ENCODE measurements around the gene CCDC157.
A peak's percentile ranks its signal among the peaks of the same experiment; 100 is the strongest.

CCDC157 gene

DNA sequence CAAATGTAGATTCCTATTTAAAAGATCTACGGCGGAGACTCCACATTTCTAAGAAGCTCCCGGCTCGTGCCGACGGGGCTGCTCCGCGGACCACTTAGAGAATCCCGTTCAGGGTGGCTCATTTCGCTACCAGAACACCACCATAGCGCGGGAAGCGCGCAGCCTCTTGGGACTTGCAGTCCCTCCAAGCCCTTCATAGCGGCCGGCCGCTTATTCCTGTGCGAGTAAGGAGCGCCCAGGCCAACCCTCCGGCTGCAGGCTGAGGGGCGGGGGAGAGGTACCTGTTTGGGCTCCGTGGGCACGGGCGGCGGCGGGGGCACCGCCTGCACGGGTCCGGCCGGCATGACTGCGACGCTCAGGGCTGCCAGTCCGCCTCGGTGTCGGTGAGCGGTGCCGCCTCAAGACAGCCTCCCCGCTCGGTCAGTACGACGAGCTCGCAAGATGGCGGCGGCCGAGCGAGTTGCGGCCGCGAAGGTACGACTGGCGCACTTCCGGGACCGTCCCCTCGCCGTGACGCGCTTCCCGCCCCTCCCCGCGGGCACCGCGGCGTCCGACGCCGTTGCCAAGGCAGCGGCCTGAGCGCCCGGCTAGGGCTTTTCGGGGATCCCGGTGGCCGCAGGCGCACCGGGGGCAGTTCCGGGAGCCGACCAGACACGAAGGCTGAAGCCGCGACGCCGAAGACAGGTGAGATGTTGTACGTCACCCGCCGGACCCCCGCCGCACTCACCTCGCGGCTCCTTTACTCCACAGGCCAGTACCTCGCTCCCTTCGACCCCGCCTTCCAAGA is at the start of gene CCDC157, which contains the start of gene SF3A1 (continued):
- TF ChIP-seq HOXA7 (CRISPR knock-in tag; IDR thresholded peaks at IDR 0.05; ENCODE audit: borderline replicate concordance) (no peak), KLF7 (tag by site-specific recombination; IDR thresholded peaks at IDR 0.05; ENCODE audit: borderline replicate concordance) (0 out of 2 replicates have a peak, but pooled peaks have one; percentile 18), ZBTB21 (tag by site-specific recombination; IDR thresholded peaks at IDR 0.05) (peak; percentile 86), ZNF23 (tag by site-specific recombination; IDR thresholded peaks at IDR 0.05; ENCODE audit: borderline replicate concordance) (no peak)

GRCh38 chr22:30307041-30307574 is 49.7 kb upstream of the CCDC157 start:
- H3K4me1 ChIP-seq (ENCODE audit: control insufficient read depth, insufficient read depth, low read length): no peaks in the 10 kb centered on the region
- TF ChIP-seq SETDB1 (IDR thresholded peaks at IDR 0.05; ENCODE audit: insufficient read length, low read length) (no peak), GLI4 (tag by site-specific recombination; IDR thresholded peaks at IDR 0.05) (no peak), ZNF221 (tag by site-specific recombination; IDR thresholded peaks at IDR 0.05; ENCODE audit: borderline replicate concordance) (no peak), ZNF660 (tag by site-specific recombination; IDR thresholded peaks at IDR 0.05) (no peak), ZNF138 (tag by site-specific recombination; IDR thresholded peaks at IDR 0.05; ENCODE audit: borderline replicate concordance) (no peak), GLIS1 (tag by site-specific recombination; IDR thresholded peaks at IDR 0.05) (no peak), PBX3 (CRISPR knock-in tag; IDR thresholded peaks at IDR 0.05) (no peak), ZNF645 (tag by site-specific recombination; IDR thresholded peaks at IDR 0.05) (no peak), ZNF426 (tag by site-specific recombination; IDR thresholded peaks at IDR 0.05) (no peak), ZNF112 (tag by site-specific recombination; IDR thresholded peaks at IDR 0.05) (no peak), ZNF423 (tag by site-specific recombination; IDR thresholded peaks at IDR 0.05) (no peak)
- TF ChIP-seq, protein P1, sequence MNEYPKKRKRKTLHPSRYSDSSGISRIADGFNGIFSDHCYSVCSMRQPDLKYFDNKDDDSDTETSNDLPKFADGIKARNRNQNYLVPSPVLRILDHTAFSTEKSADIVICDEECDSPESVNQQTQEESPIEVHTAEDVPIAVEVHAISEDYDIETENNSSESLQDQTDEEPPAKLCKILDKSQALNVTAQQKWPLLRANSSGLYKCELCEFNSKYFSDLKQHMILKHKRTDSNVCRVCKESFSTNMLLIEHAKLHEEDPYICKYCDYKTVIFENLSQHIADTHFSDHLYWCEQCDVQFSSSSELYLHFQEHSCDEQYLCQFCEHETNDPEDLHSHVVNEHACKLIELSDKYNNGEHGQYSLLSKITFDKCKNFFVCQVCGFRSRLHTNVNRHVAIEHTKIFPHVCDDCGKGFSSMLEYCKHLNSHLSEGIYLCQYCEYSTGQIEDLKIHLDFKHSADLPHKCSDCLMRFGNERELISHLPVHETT (tag by site-specific recombination; IDR thresholded peaks at IDR 0.05): no peak
- TF ChIP-seq, protein P2, sequence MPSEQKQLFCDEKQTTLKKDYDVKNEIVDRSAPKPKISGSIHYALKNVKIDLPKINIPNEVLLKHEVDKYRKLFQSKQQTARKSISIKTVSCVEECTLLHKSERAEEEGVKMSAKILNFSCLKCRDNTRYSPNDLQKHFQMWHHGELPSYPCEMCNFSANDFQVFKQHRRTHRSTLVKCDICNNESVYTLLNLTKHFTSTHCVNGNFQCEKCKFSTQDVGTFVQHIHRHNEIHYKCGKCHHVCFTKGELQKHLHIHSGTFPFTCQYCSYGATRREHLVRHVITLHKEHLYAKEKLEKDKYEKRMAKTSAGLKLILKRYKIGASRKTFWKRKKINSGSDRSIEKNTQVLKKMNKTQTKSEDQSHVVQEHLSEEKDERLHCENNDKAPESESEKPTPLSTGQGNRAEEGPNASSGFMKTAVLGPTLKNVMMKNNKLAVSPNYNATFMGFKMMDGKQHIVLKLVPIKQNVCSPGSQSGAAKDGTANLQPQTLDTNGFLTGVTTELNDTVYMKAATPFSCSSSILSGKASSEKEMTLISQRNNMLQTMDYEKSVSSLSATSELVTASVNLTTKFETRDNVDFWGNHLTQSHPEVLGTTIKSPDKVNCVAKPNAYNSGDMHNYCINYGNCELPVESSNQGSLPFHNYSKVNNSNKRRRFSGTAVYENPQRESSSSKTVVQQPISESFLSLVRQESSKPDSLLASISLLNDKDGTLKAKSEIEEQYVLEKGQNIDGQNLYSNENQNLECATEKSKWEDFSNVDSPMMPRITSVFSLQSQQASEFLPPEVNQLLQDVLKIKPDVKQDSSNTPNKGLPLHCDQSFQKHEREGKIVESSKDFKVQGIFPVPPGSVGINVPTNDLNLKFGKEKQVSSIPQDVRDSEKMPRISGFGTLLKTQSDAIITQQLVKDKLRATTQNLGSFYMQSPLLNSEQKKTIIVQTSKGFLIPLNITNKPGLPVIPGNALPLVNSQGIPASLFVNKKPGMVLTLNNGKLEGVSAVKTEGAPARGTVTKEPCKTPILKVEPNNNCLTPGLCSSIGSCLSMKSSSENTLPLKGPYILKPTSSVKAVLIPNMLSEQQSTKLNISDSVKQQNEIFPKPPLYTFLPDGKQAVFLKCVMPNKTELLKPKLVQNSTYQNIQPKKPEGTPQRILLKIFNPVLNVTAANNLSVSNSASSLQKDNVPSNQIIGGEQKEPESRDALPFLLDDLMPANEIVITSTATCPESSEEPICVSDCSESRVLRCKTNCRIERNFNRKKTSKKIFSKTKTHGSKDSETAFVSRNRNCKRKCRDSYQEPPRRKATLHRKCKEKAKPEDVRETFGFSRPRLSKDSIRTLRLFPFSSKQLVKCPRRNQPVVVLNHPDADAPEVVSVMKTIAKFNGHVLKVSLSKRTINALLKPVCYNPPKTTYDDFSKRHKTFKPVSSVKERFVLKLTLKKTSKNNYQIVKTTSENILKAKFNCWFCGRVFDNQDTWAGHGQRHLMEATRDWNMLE (tag by site-specific recombination; conservative IDR thresholded peaks at IDR 0.05; ENCODE audit: low read depth): no peak
- ChIA-PET POLR2A (no interaction called here), CTCF (interaction anchor here (0.6 to 2.1 kb wide), 6 partner anchors 10 to 264 kb away, joined by 3 to 7 read pairs (median 3); partner anchors contain the start of gene CASTOR1)
- H3K36me3 ChIP-seq (ENCODE audit: control insufficient read depth in 2 of 2, insufficient read depth in 1 of 2, low read length in 2 of 2): peaks cover 0 to 26% of the 10 kb centered on the region in 2 experiments; a peak in 1 of 3 replicates
- no peak overlapping the region for H3K27ac ChIP-seq (ENCODE audit: extremely low read depth, low read depth, low read length)
- no peaks in the 10 kb centered on the region for H3K9me3 ChIP-seq (ENCODE audit: control insufficient read depth, insufficient read depth, low read depth, low read length)
- no peak overlapping the region for H3K4me3 ChIP-seq (ENCODE audit: low read depth, low read length)
